Panc1 (cell line): ENCODE data around the gene CXCL6. TPM values are rescaled to one million over a fixed set of nuclear protein-coding genes. Genes with fewer than 3 reads are reported as not detected.
A peak's percentile ranks its signal among the peaks of the same experiment; 100 is the strongest.

Experiments used
- ATAC-seq: fragments of 200-7000 bp; cut with Tn5 transposase; 2 replicates; pipeline ENCODE4 v1.9.1; 2020; ENCODE audit warnings: mild to moderate bottlenecking, moderate library complexity
- BruUV-seq: library from RNA; stranded (reverse); fragments of 400-500 nt; replicated peaks from 2 replicates; lab custom pipeline; 2021; lab: Mats Ljungman, UMichigan
- CTCF ChIA-PET: fragments of 300-600 bp; sonication (Branson Sonifier 250); formaldehyde crosslinking; loops from one replicate; lab custom pipeline; 2022; ENCODE audit warnings: antibody characterized with exemption; lab: Charles Lee
- POLR2A ChIA-PET: fragments of 300-600 bp; sonication (Branson Sonifier 250); formaldehyde crosslinking; loops from one replicate; lab custom pipeline; 2022; ENCODE audit warnings: antibody characterized with exemption; lab: Charles Lee
- DNase-seq: peaks from one replicate; pipeline ENCODE4 v3.0.0-alpha.2; 2010; ENCODE audit warnings: low read depth, low spot score
- H3K27ac ChIP-seq: 2 replicates; pipeline ENCODE4 v1.5.1; 2011; ENCODE audit warnings: mild to moderate bottlenecking, low read length, inconsistent platforms
- H3K27me3 ChIP-seq: fragments of 200-500 bp; sonication (Bioruptor generic); 2 replicates; pipeline ENCODE4 v1.6.0; 2014; ENCODE audit warnings: low read length, inconsistent platforms; ENCODE audit not compliant: control insufficient read depth, insufficient read depth
- H3K36me3 ChIP-seq: fragments of 200-500 bp; sonication (Bioruptor generic); 2 replicates; pipeline ENCODE4 v1.5.1; 2014; ENCODE audit warnings: inconsistent platforms, mild to moderate bottlenecking, low read length, moderate library complexity; ENCODE audit not compliant: control insufficient read depth, insufficient read depth
- H3K4me1 ChIP-seq: 2 replicates; pipeline ENCODE4 v1.5.1; 2011; ENCODE audit warnings: inconsistent platforms, mild to moderate bottlenecking, low read length, moderate library complexity; ENCODE audit not compliant: control insufficient read depth, insufficient read depth
- H3K4me3 ChIP-seq, 2 experiments: 2 replicates each; pipeline ENCODE4 v1.5.1; 2011 to 2012; ENCODE audit warnings: low read depth in 2 of 2, low read length in 2 of 2, mild to moderate bottlenecking in 2 of 2, inconsistent platforms in 1 of 2, moderate library complexity in 1 of 2
- H3K9me3 ChIP-seq: fragments of 200-500 bp; sonication (Bioruptor generic); 2 replicates; pipeline ENCODE4 v1.5.1; 2014; ENCODE audit warnings: low read depth, mild to moderate bottlenecking, inconsistent platforms, low read length, moderate library complexity; ENCODE audit not compliant: control insufficient read depth, insufficient read depth
- CTCF ChIP-seq: fragments of 450-650 bp; IDR thresholded peaks from 2 replicates; pipeline ENCODE4 v1.5.1; 2017; ENCODE audit warnings: mild to moderate bottlenecking
- POLR2AphosphoS5 ChIP-seq: IDR thresholded peaks from 2 replicates; pipeline ENCODE4 v1.6.1; 2012; ENCODE audit warnings: mild to moderate bottlenecking, low read depth, low read length, moderate library complexity
- REST ChIP-seq, 2 experiments: IDR thresholded peaks; 2 replicates each; pipeline ENCODE4 v1.6.1; 2011 to 2012; ENCODE audit warnings: low read depth in 2 of 2, control low read depth in 1 of 2, low read length in 1 of 2, mild to moderate bottlenecking in 1 of 2, moderate library complexity in 1 of 2; ENCODE audit not compliant: insufficient read depth in 1 of 2
- SIN3A ChIP-seq: IDR thresholded peaks from 2 replicates; pipeline ENCODE4 v1.6.1; 2012; ENCODE audit warnings: low read depth, mild to moderate bottlenecking, low read length, moderate library complexity, borderline replicate concordance; ENCODE audit not compliant: insufficient read depth
- TCF7L2 ChIP-seq: IDR thresholded peaks from 2 replicates; pipeline ENCODE4 v1.6.1; 2011; ENCODE audit warnings: mild to moderate bottlenecking, low read depth, low read length, inconsistent platforms
- in situ Hi-C: cut with HindIII; loops from 2 replicates; pipeline ENCODE4 v1.10.0; 2016; ENCODE audit warnings: low sequenced_read_pairs, low pct_unique_long_range_greater_than_20kb
- intact Hi-C: fragments of 100-400 bp; cut with micrococcal nuclease; formaldehyde crosslinking; loops from one replicate; pipeline ENCODE4 v1.10.0; 2022; ENCODE audit not compliant: unreplicated experiment
- total RNA-seq: library from RNA; stranded (reverse); gene quantifications from one replicate; pipeline ENCODE4 v1.2.1, GENCODE V29; 2021; ENCODE audit not compliant: unreplicated experiment

The CXCL6 gene
- total RNA-seq, 1 experiment from 2014 or later = 0.33 TPM

- no peaks in the 10 kb centered on the region for H3K9me3 ChIP-seq
- CTCF ChIA-PET = no interaction called here
- no peaks in the 10 kb centered on the region for H3K4me1 ChIP-seq
- no peak for TF ChIP-seq CTCF
- no peak for TF ChIP-seq REST (IDR thresholded peaks at IDR 0.05; ENCODE audit: insufficient read depth in 1 of 2, low read depth in 2 of 2, low read length in 1 of 2)
- TF ChIP-seq TCF7L2 = no peak
- no peak for TF ChIP-seq SIN3A
- no peak for TF ChIP-seq POLR2AphosphoS5
- POLR2A ChIA-PET = no interaction called here
- H3K4me3 ChIP-seq = no peak overlapping the region
- no peaks in the 10 kb centered on the region for H3K36me3 ChIP-seq
- intact Hi-C loops = no loop called here
- in situ Hi-C loops = no loop called here
- H3K27me3 ChIP-seq = no peaks in the 10 kb centered on the region
- DNase-seq (no peak), ATAC-seq (no peak)
- BruUV-seq = no TSS peak
- H3K27ac ChIP-seq = no peak overlapping the region
Measured at GRCh38 chr4:73801692-73802091, 34.8 kb upstream of the CXCL6 start.

GRCh38 chr4:73803213-73803612 lies 33.3 kb upstream of the CXCL6 start:
- POLR2A ChIA-PET = no interaction called here
- CTCF ChIA-PET = no interaction called here
- no peak for ATAC-seq

More at GRCh38 chr4:73803213-73803612, 33.3 kb upstream of the CXCL6 start:
- Histone ChIP-seq H3K27ac (no peak overlapping the region), H3K36me3 (no peaks in the 10 kb centered on the region), H3K4me1 (no peaks in the 10 kb centered on the region), H3K4me3 (no peak overlapping the region), H3K27me3 (no peaks in the 10 kb centered on the region), H3K9me3 (no peaks in the 10 kb centered on the region)
- in situ Hi-C loops = no loop called here
- intact Hi-C loops = no loop called here
- BruUV-seq = no TSS peak
- TF ChIP-seq SIN3A (no peak), CTCF (peak; percentile 22)
- no peak for DNase-seq
